Activated CD4-positive, alpha-beta memory T cell treated with anti-CD3 and anti-CD28 coated beads, Interleukin-2, amount 10 ng/mL, durations not matched to agents 7 days and 5 days (primary cell): Measurements from ENCODE around the gene FBXL13. TPM values are rescaled to one million over a fixed set of nuclear protein-coding genes. Genes with fewer than 3 reads are reported as not detected.
"Not testable (repeated sequence)": the region's sequence is repeated elsewhere in the genome, so short reads cannot be mapped to it uniquely, and the experiment has no call there.

Source experiments
- CTCF ChIA-PET: fragments of 350-600 bp; sonication (Branson Sonifier 250); formaldehyde crosslinking; loops from one replicate; lab custom pipeline; 2021; ENCODE audit warnings: antibody characterized with exemption, inconsistent platforms; lab: Charles Lee
- POLR2A ChIA-PET: fragments of 350-600 bp; sonication (Branson Sonifier 250); formaldehyde crosslinking; loops from one replicate; lab custom pipeline; 2021; ENCODE audit warnings: antibody characterized with exemption; lab: Charles Lee
- DNase-seq: peaks from one replicate; pipeline ENCODE4 v3.0.0-alpha.2; 2020
- H3K27ac Mint-ChIP-seq: one replicate; pipeline ENCODE4 v1.8.0; 2021; ENCODE audit warnings: mild to moderate bottlenecking, mixed read lengths
- H3K27me3 Mint-ChIP-seq: one replicate; pipeline ENCODE4 v1.8.0; 2021; ENCODE audit warnings: mixed read lengths
- H3K36me3 Mint-ChIP-seq: one replicate; pipeline ENCODE4 v1.8.0; 2021; ENCODE audit warnings: low read depth, mixed read lengths
- H3K4me1 Mint-ChIP-seq: one replicate; pipeline ENCODE4 v1.8.0; 2021; ENCODE audit warnings: mixed read lengths
- H3K4me3 Mint-ChIP-seq: one replicate; pipeline ENCODE4 v1.8.0; 2021; ENCODE audit warnings: mild to moderate bottlenecking, mixed read lengths
- H3K9me3 Mint-ChIP-seq: one replicate; pipeline ENCODE4 v1.8.0; 2021; ENCODE audit warnings: mixed read lengths
- total RNA-seq, 2 experiments: library from RNA; stranded (reverse); gene quantifications; one replicate each; pipeline ENCODE4 v1.2.3, GENCODE V29; 2021

FBXL13 gene
- total RNA-seq, 2 experiments from 2014 or later, result 0.58 TPM; not detected in 1

DNA sequence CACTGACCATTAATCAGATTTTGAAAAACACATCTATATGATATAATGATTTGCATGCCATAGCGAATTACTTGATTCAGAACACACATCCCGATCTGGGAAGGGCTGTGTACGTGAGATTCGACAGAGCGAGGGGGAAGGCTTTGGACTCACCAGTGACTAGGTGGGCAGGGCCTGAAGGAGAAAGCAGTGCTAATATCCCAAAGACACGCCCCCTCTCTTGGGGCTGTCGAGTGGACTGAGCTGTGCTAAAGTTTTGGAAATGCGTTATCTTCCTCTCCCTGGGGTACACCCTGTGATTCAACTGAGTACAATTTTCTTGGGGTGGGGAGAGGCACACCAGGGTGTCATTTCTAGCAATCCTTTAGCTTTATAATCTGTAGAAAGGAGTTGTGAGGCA lies 160.0 kb downstream of the FBXL13 start:
- Mint-ChIP-seq H3K27ac (no peak overlapping the region), H3K4me3 (no peak overlapping the region), H3K36me3 (no peaks in the 10 kb centered on the region), H3K4me1 (no peaks in the 10 kb centered on the region), H3K9me3 (no peaks in the 10 kb centered on the region), H3K27me3 (peaks cover 2% of the 10 kb centered on the region)
- POLR2A ChIA-PET, result no interaction called here
- CTCF ChIA-PET, result no interaction called here
- no peak for DNase-seq

GRCh38 chr7:102913826-102914225 lies 160.8 kb downstream of the FBXL13 start:
- Mint-ChIP-seq H3K9me3 (no peaks in the 10 kb centered on the region), H3K4me1 (no peaks in the 10 kb centered on the region), H3K27me3 (peaks cover 2% of the 10 kb centered on the region), H3K36me3 (no peaks in the 10 kb centered on the region), H3K4me3 (no peak overlapping the region), H3K27ac (no peak overlapping the region)
- ChIA-PET CTCF (no interaction called here), POLR2A (no interaction called here)
- DNase-seq, result no peak

DNA sequence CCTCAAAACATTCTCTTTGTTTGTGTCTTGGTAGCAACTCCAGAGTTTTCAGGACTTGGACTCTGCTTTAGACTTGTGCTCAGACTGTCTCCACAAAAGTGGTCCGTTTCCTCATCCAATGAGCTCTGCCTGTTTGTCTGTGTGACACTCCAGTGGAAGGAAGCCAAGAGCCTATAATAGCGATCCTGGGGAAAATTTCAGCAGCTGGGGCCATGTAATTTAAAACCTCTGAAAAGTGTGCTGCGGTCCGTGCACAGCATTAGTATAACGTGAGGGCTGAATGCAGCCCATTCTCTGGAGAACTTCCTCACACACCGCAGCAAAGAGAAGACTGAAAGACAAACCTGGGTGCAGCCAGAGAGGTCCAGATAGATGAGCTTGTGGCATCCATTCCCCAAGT lies 161.9 kb downstream of the FBXL13 start, which contains the start of gene LRRC17:
Gene LRRC17, plus strand, starts transcription at position 259 of the 400 bp plus-strand sequence. CDS start 20,914 bp downstream, outside the sequence.
- Mint-ChIP-seq H3K4me1 (no peaks in the 10 kb centered on the region), H3K9me3 (peaks cover 3% of the 10 kb centered on the region), H3K36me3 (no peaks in the 10 kb centered on the region), H3K27me3 (peaks cover 2% of the 10 kb centered on the region), H3K4me3 (no peak within 1 kb of the TSS), H3K27ac (no peak within 1 kb of the TSS)
- CTCF ChIA-PET, result no interaction called here
- DNase-seq, result no peak
- POLR2A ChIA-PET, result no interaction called here

DNA sequence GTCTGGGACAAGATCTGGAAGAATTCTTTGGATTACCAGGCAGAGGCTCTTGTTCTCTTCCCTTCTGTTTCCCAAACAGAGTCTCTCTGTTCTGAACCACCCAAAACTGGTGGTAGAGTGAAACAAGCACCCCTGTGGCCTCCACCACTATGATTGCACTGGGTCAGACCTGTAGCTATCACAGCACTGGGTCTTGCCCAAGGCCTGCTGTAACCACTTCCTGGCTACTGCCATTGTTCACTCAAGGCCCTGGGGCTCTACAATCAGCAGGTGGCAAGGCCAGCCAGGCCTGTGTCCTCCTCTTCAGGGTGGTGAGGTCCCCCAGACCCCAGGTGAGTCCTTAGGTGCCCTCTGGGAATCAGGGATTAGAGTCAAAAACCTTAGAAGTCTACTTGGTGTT lies 165.9 kb downstream of the FBXL13 start:
- H3K27ac Mint-ChIP-seq, result no peak overlapping the region
- POLR2A ChIA-PET, result no interaction called here
- peaks cover 9% of the 10 kb centered on the region for H3K27me3 Mint-ChIP-seq
- CTCF ChIA-PET, result interaction anchor here (0.8 kb wide), 1 partner anchor 153 kb away, joined by 5 read pairs; no protein-coding TSS in a partner anchor
- peaks cover 14% of the 10 kb centered on the region for H3K9me3 Mint-ChIP-seq
- no peak for DNase-seq
- H3K36me3 Mint-ChIP-seq, result no peaks in the 10 kb centered on the region
- H3K4me3 Mint-ChIP-seq, result no peak overlapping the region
- no peaks in the 10 kb centered on the region for H3K4me1 Mint-ChIP-seq

DNA sequence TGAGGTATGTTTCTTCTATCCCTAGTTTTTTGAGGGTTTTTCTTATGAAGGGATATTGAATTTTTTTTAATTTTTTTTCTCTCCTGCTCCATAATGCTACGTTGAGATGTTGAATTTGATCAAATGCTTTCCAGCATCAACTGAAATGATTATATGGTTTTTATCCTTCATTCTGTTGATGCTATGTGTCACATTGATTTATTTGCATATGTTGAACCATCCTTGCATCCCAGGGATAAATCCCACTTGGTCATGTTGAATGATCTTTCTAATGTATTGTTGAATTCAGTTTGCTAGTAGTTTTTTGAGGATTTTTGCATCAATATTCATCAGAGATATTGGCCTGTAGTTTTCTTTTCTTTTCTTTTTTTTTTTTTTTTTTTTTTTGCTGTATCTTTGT lies 171.0 kb downstream of the FBXL13 start:
- H3K4me3 Mint-ChIP-seq, DNase-seq, POLR2A ChIA-PET, H3K27ac Mint-ChIP-seq, H3K4me1 Mint-ChIP-seq, H3K36me3 Mint-ChIP-seq, CTCF ChIA-PET: not testable (repeated sequence)
- H3K9me3 Mint-ChIP-seq, result peaks cover 14% of the 10 kb centered on the region
- H3K27me3 Mint-ChIP-seq, result peaks cover 21% of the 10 kb centered on the region

DNA sequence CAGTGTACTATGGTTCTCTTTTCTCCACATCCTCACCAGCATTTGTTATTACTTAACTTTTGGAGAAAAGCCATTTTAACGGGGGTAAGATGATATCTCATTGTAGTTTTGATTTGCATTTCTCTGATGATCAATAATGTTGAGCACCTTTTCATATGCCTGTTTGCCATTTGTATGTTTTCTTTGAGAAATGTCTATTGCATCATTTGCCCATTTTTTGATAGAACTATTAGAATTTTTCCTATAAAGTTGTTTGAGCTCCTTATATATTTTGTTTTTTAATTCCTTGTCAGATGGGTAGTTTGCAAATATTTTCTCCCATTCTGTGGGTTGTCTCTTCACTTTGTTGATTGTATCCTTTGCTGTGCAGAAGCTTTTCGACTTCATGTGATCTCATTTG lies 172.5 kb downstream of the FBXL13 start:
- peaks cover 10% of the 10 kb centered on the region for H3K9me3 Mint-ChIP-seq
- H3K4me1 Mint-ChIP-seq, H3K36me3 Mint-ChIP-seq, POLR2A ChIA-PET, H3K27ac Mint-ChIP-seq, DNase-seq, CTCF ChIA-PET, H3K4me3 Mint-ChIP-seq: not testable (repeated sequence)
- peaks cover 21% of the 10 kb centered on the region for H3K27me3 Mint-ChIP-seq

GRCh38 chr7:102898532-102898859 lies 176.1 kb downstream of the FBXL13 start:
- H3K4me1 Mint-ChIP-seq, result no peaks in the 10 kb centered on the region
- no peak overlapping the region for H3K4me3 Mint-ChIP-seq
- peaks cover 12% of the 10 kb centered on the region for H3K27me3 Mint-ChIP-seq
- DNase-seq, result no peak
- no peaks in the 10 kb centered on the region for H3K9me3 Mint-ChIP-seq
- ChIA-PET POLR2A (no interaction called here), CTCF (no interaction called here)
- no peaks in the 10 kb centered on the region for H3K36me3 Mint-ChIP-seq
- H3K27ac Mint-ChIP-seq, result no peak overlapping the region

DNA sequence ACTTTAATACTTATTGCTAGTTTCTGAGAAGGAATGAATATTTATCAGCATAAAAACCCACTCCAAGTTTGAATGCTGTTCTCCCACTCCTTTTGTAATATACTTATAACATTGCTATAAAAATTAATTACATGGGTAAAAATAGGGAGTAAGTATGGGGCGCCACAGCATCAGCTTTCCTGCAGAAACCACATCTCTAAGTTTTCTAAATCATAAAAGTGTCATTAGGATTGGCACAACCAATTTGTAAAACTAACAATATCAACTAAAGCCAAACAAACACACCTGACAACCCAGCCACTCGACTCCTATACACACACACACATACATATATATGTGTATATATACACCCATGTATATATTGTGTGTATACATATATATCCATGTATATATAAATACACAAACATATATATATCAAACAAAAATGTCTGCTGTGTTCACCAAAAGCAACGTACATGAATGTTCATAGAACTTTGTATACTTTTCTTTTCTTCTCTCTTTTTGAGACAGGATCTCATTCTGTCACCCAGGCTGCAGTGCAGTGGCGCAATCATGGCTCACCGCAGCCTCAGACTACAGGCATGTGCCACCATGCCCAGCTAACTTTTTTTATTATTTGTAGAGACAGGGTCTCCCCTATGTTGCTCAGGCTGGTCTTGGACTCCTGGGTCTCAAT lies 176.6 kb downstream of the FBXL13 start:
- POLR2A ChIA-PET, result no interaction called here

GRCh38 chr7:102897211-102897631 lies 177.4 kb downstream of the FBXL13 start:
- Mint-ChIP-seq H3K27me3 (peaks cover 4% of the 10 kb centered on the region), H3K4me1 (no peaks in the 10 kb centered on the region), H3K9me3 (no peaks in the 10 kb centered on the region), H3K4me3 (no peak overlapping the region), H3K36me3 (no peaks in the 10 kb centered on the region), H3K27ac (no peak overlapping the region)
- ChIA-PET CTCF (no interaction called here), POLR2A (no interaction called here)
- no peak for DNase-seq

More for the DNA sequence above, 176.6 kb downstream of the FBXL13 start:
- Mint-ChIP-seq H3K36me3 (no peaks in the 10 kb centered on the region), H3K4me1 (no peaks in the 10 kb centered on the region), H3K27me3 (peaks cover 10% of the 10 kb centered on the region), H3K9me3 (no peaks in the 10 kb centered on the region), H3K27ac (no peak overlapping the region), H3K4me3 (no peak overlapping the region)
- CTCF ChIA-PET, result no interaction called here
- no peak for DNase-seq

DNA sequence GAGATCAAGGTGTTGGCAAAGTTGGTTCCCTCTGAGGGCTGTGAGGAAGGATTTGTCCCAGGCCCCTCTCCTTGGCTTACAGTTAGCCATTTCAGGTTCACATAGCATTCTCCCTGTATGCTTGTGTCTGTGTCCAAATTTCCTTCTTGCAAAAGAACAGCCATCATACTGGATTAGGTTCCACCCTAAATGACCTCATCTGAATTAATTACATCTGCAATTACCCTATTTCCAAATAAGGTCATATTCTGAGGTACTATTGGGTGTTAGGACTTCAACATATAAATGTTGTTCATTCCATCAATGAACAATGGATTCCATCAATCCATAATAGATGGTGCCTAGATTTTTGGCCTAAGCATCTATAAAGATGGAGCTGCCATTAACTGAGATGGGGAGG lies 178.0 kb downstream of the FBXL13 start:
- H3K9me3 Mint-ChIP-seq, result no peaks in the 10 kb centered on the region
- no peaks in the 10 kb centered on the region for H3K4me1 Mint-ChIP-seq
- ChIA-PET CTCF (no interaction called here), POLR2A (no interaction called here)
- peaks cover 2% of the 10 kb centered on the region for H3K27me3 Mint-ChIP-seq
- no peak for DNase-seq
- H3K27ac Mint-ChIP-seq, result no peak overlapping the region
- no peaks in the 10 kb centered on the region for H3K36me3 Mint-ChIP-seq
- H3K4me3 Mint-ChIP-seq, result no peak overlapping the region

DNA sequence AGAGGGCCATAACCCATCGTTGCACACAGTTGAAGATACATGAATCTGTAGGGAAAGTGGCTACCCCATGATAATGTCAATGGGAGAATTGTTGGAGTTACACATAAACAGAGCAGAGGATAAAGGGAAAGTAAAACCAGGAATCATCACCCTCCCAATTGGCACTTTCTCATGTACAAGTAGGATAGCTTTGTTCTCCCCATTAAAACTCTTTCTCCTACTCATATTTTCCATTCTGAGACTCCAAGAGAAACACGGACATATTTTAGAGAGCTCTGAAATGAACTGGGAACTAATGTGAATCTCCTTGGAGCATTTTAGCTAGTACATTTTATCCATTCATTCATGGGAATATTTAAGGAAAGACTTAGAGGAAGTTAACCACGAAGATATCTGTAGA lies 179.0 kb downstream of the FBXL13 start:
- ChIA-PET POLR2A (no interaction called here), CTCF (no interaction called here)
- no peaks in the 10 kb centered on the region for H3K27me3 Mint-ChIP-seq
- no peak overlapping the region for H3K4me3 Mint-ChIP-seq
- H3K9me3 Mint-ChIP-seq, result no peaks in the 10 kb centered on the region
- no peak for DNase-seq
- no peaks in the 10 kb centered on the region for H3K4me1 Mint-ChIP-seq
- no peaks in the 10 kb centered on the region for H3K36me3 Mint-ChIP-seq
- no peak overlapping the region for H3K27ac Mint-ChIP-seq

DNA sequence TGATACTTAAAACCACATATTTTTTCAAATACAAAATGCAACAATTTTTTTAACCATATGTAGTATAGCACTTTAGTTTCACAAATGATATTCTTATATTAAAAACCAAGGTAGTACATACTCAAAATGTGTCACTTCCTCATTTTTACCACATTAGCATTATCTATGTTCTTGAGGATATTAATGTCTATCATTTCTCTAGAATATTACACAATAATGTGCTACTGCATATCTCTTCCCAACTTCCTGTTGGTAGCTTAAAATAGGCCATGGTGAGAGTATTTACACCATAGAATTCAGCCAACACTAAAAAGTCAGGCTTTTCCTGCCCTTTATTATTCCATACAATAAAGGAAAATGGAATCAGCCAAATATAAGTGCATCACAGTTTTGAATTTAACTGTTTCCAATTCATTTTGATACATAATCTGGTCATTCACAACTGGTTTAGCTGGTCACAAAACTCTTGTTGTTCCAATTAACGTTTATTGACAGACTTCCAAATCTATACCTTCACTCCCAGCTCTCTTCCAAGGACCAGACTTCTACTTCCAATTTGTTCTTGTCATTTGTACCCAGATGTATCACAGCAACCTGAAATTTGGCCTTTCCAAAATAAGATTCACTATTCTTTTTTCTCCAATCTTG lies 181.8 kb downstream of the FBXL13 start:
- no peak overlapping the region for H3K4me3 Mint-ChIP-seq
- ChIA-PET POLR2A (no interaction called here), CTCF (no interaction called here)
- no peaks in the 10 kb centered on the region for H3K9me3 Mint-ChIP-seq
- DNase-seq, result no peak
- H3K4me1 Mint-ChIP-seq, result no peaks in the 10 kb centered on the region
- no peaks in the 10 kb centered on the region for H3K36me3 Mint-ChIP-seq
- no peaks in the 10 kb centered on the region for H3K27me3 Mint-ChIP-seq
- H3K27ac Mint-ChIP-seq, result no peak overlapping the region

GRCh38 chr7:102891693-102892261 lies 182.8 kb downstream of the FBXL13 start:
- Mint-ChIP-seq H3K27ac (no peak overlapping the region), H3K4me3 (no peak overlapping the region), H3K4me1 (no peaks in the 10 kb centered on the region), H3K27me3 (no peaks in the 10 kb centered on the region), H3K9me3 (no peaks in the 10 kb centered on the region), H3K36me3 (no peaks in the 10 kb centered on the region)
- no peak for DNase-seq
- POLR2A ChIA-PET, result no interaction called here
- CTCF ChIA-PET, result no interaction called here
